SK-N-MC (cell line): ENCODE data around the gene BLACAT1.

Experiments used
- EZH2 ChIP-seq: fragments of 200-600 bp; sonication (generic); IDR thresholded peaks from one replicate; pipeline ENCODE4 v1.6.1; 2017; ENCODE audit warnings: antibody characterized with exemption
- FOXP2 ChIP-seq: optimal IDR thresholded peaks from 2 replicates; pipeline ENCODE3; 2011; ENCODE audit warnings: mild to moderate bottlenecking, moderate library complexity; ENCODE audit not compliant: insufficient read depth; ENCODE audit errors: extremely low read length, control extremely low read depth
- POLR2AphosphoS5 ChIP-seq: IDR thresholded peaks from 2 replicates; pipeline ENCODE4 v1.6.1; 2012; ENCODE audit warnings: mild to moderate bottlenecking, low read depth, low read length, borderline replicate concordance

DNA sequence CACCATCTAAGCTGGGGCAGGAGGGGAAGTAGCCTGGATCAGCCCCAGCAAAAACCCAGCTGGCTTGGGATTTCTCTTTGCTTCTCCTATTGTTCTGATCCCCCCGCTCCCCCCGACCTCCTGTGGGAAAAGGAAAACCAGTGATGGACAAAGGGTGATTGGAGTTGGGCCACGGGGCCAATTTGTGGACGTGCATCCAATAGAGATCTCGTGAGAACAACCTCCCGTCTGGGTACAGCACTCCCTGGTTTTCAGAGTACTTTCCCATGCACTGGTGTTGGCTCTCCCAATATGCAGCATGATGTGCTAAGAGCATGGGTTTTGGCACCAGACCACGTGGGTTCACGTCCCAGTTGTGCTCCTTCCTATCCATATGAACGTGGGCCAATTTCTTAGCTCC is 9.0 kb downstream of the BLACAT1 start:
- TF ChIP-seq EZH2 (no peak), POLR2AphosphoS5 (no peak), FOXP2 (no peak)
